IPS DF 19.7 (cell line): ENCODE measurements around the gene THRA.
"Not testable (repeated sequence)": the region's sequence is repeated elsewhere in the genome, so short reads cannot be mapped to it uniquely, and the experiment has no call there.

Source experiments
- DNase-seq: peaks from one replicate; pipeline ENCODE4 v3.0.0-alpha.2; 2013; ENCODE audit warnings: low read depth, low spot score

THRA gene

DNA sequence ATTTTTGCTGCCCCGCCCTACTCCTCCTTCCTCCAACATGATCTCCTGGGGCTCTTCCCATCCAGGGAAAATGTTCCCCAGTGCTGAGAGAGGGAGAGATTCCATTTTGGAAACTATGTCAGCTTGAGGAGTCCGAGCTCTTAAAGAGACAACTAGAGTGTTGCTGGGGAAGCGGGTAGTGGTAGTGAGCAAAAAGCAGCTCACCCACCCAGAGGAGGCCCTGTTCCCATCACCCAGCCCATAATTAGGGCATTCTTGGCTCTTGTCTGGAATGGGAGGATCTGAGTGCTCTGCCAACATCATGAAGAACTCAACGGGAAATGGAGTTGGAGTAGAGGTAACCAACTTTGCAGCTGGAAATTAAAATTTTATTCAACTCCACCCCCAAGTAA, 49.9 kb downstream of the THRA start:
- no peak for DNase-seq

DNA sequence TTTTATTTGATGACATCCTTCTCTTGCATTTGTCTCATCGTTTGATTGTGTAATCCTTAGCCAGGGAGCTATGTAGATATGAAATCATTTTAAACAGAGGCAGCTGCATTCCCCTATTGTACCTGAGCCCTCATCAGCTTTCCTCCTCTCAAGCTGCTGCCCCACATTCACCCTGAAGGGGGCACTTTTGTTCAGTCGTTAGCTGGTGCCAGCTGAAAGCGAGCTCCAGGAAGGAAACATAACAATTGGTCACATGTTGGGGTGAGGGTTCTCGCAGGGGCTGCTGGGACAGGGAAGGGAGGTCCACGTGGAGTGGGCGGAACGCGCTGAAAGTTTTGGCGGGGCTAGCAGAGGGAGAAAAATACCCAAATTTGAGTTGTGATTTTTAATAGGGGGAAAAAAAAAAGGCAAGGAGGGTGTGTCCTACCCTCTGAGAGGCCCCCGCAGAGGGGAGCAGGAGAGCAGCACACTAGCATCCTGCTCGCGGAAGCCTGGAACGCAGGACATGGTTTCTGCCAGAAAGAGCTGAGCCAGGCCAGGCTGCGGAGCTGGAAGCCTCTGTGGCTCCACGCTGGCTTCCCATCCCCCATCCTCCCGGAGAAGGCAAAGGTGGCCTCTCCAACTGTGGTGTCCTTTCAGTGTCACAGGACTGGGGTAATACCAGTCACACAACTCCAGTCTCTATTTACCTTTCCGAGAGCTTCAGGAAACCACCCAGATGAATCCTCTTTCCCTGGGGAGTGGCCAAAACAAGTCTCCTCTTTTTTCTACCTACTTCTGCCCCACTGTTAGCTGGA, 50.5 kb downstream of the THRA start:
- peak; percentile 91 for DNase-seq

DNA sequence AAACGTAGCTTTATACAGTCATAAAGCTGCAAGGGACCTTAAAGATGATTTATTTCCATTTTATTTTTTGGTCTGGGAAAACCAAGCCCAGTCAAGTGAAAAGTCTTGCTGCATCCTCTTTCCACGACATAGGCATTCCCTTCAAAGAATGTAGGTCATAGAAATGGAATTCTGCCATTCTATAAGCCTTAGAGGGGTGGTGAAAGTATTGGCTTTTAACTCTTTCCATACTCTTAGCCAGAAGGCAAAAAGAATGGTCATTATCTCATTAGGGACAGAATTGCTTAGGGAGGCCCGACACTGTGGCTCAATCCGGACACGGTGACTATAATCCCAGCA, 51.1 kb downstream of the THRA start:
- no peak for DNase-seq

DNA sequence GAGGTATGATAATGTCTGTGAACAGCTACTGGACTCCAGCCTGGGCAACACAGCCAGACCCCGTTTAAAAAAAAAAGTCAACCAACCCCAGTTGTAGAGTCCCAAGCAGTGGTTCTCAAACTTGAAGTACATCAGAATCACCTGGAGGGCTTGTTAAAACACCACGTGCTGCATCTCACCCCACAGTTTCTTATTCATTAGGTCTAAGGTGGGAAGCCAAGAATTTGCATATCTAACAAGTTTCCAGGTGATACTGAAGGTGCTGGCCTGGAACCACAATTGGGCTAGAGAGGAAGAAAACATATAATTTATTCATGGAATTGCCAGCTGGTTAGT, 52.3 kb downstream of the THRA start:
- DNase-seq, result no peak

DNA sequence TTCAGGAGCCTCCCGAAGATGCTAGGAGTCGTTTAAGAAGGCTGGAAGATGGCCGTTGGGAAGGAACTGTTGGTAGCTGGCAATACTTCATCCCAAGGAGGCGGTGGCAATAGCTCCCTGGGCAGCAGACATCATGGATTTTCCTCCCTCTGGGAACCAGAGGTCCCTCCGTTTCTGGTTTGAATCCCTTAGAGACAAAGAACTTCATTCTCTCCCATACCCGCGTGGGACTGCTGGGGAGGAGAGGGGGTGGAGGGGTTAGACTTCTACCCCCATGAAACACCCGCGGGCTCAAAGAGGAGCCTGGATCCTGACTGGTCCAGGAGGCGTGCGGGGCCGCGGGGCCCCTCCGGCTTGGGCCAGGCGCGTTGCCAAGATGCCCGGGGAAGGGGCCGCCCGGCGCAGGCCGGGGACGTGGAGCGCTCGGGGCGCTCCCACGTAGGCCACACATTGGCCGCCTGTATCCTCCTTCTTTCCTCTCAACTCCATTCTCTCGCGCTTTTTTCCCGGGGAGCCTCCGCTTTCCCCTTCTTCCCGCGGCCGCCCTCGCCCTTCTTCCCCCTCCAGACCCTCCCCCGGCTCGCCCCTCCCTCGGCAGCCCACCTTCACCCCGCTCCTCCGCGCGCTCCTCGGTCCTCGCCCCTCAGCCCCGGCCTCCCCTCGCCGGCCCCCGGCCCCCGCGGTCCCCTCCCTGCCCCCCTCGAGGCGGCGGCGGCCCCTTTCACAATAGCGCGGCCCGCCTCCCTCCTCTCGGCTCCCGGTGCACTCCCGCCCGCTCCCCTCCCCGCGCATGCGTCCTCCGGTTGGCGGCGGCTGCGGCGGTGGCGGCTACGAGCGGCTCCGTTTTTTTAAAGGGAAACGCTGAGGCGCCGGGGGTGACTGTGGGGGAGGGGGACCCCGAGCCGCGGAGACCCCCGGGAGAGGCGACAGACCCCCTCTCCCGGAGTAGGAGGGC, 58.7 kb downstream of the THRA start, which contains the start of gene MSL1:
Gene MSL1, plus strand, starts transcription at position 791 of the 955 bp plus-strand sequence. CDS start 642 bp downstream, outside the sequence.
- no peak for DNase-seq

DNA sequence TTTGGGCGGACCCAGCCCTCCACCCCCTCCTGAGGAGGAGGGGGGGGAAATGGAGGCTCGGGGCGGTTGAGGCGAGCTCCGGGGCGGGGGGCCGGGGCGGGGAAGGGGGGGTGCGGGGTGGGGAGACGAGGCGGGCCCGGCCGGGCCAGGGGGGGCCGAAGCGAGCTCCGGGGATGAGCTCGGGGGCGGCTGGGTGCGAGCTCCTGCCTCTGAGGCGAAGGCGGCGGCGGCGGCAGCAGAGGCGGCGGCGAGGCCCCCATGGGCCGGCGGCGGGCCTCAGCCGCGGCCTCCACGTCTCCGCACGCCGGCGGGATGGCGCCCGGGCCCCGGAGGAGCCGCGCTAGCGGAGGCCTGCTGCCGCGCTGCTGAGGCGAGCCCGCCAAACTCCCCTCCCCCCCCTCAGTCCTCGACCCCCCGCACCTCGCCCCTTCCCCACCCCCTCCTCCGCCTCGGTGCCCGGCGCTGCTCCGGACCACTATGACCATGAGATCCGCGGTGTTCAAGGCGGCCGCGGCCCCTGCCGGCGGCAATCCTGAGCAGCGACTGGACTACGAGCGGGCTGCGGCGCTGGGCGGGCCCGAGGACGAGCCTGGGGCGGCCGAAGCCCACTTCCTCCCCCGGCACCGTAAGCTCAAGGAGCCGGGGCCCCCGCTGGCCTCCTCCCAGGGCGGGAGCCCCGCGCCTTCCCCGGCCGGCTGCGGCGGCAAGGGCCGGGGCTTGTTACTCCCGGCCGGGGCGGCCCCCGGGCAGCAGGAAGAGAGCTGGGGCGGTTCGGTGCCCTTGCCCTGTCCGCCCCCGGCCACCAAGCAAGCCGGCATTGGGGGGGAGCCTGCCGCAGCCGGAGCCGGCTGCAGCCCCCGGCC, 59.6 kb downstream of the THRA start:
- DNase-seq, result no peak

DNA sequence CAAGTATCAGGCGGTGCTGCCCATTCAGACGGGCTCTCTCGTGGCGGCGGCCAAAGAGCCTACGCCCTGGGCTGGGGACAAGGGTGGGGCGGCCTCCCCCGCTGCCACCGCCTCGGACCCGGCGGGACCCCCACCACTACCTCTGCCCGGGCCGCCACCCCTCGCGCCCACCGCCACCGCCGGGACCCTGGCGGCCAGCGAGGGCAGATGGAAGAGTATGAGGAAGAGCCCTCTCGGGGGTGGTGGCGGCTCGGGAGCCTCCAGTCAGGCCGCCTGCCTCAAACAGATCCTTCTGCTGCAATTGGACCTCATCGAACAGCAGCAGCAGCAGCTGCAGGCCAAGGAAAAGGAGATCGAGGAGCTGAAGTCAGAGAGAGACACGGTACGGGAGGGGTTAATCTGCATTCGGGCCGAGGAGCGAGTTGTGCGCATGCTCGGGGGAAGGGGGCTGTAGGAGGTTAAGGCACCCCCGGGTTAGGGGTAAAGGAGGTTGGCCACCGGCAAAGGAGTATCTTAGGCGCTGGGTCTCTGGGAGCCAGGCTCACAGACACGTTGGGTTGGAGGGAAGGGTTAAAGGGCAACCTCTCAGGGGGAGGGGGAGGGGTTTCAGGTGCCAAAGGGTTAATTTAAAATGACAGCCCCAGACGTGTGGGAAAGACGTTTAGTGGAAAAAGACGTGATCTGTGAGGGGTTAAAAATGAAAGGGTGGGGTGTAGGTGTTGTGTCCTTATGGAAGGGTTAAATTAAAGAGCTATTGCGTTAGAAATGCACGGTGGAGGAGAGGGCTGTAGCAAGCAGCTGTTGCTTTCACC, 60.4 kb downstream of the THRA start:
- DNase-seq, result no peak

DNA sequence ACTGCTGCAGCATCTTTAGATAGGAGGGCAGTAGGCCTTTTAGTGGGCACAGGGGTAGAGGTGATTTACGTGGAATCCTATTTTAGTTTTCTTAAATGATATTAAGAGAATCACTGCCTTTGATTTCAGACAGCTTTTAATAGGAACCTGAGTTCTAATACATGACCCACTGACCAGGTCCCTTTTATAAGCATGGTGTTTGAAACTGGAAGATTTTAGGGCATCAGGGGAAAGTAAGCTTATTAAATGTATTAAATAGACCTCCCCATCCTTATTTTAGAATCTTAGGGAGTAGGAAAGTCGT, 61.0 kb downstream of the THRA start:
- no peak for DNase-seq

DNA sequence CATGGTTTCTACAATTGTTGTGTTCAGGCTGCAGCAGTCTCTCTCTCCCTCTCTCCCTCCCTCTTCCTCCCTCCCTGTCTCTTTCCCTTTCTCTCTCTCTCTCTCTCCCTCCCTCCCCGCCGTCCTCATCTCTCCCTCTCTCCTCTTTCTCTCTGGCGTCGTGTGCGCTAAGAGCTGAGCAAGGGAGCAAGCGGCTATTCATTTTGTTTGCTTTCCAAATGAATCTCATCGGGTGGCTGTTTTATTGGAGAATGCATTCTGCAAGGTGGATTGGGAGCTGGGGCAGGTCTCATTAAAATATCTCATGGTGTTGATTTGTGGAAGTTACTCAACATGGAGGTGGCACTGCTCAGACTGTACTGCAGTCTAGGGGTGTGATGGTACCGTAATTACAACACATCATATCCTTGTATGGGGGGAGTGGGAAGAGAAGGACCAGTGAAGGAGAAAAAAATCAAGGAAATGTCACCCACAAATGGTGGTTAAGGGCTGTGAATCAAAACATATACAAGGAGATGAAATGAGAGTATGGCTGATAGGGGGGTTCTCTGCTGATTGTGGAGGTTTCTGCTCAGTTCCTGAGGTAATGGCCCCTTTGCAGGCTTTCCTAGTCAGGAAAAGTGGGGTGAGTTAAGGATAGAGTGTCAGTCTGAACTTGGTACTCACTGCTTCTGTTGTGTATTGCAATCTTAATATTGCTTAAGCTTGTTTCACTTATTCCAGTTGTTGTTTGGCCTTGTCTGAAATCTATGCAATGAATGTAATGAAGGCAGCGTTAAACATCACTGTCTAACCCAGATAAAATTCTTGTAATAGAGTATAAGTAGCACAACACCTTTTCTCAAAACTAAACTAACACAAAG, 61.7 kb downstream of the THRA start:
- no peak for DNase-seq

DNA sequence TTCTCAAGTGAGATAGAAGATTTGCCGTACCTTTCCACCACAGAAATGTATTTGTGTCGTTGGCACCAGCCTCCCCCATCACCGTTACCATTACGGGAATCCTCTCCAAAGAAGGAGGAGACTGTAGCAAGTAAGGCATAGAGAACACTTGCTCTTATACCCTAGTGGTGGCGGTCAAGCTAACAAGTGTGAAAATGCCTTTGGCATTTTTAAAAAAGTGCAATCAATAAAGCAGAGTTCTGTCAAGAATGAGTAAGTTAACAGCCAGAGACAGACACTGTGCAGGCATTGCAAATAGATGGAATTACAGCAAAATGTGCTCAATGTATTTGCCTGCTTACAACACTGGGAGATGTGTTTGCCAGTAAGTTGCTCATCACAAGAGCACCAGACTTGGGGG, 66.7 kb downstream of the THRA start:
- no peak for DNase-seq

DNA sequence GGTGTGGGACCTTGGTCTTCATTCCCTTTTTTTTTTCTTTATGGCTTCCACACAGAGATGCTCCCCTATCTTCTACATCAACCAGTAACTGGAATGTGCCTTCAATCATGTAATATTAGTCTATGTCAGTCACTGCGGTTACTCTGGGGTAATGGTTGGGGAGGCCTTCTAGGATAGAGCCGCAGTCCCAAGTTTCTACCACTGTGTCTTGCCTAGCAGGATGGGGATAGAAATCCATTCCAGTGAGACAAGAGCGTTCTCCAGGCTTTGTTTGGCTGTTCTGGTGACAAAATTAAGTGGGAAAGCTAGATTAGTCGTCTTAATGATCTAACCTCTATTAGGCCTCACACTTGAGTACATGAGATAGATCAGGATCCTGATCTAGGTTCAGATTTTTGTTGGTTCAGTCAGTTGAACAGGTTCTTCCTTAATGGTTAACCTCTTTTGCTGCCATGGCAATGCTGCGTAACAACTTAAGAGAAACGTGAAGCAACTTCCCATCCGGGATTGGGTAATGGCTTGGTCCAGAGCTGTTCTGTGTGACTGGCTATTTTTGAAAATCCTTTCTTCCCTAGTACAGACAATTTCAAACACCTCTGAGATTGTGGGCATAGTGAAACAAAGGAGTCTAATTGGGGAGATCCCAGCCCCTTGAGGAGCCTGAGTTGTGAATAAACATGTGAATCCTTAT, 67.7 kb downstream of the THRA start:
- DNase-seq, result no peak

DNA sequence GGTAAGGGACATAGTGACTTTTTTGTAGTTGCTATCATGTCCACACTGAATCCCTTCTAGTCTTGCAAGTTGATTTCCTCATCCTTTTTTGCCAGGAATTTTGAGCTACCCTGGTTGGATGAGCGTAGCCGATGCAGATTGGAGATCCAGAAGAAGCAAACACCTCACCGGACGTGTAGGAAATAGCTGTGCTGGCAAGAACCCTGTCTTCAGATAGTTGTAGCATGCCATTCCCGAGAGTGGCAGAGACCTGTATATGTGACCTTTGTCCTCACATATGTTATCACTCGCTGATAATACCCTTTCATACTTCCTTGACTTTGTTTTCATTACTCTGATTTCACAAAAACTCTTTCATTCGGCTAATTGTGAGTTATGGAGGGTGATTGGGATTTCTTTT, 71.4 kb downstream of the THRA start:
- no peak for DNase-seq

DNA sequence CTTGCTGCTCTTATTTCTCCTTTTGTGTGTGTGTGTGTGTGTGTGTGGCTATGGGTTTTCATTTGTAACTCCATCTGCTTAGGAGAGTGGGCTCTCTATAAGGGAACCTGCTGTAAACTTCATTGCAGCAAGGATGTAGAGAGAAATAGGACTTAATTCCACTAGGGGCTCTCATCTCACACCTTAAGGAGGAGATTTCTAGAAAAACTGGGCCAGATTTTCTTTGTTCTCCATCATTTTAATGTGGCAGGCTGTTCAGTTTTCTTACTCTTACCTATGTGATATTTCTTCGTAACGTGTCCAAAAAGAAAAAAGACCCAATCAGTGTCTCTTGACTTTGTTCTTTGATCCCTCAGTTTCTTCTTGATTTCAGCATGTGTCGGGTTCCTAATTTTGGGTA, 73.1 kb downstream of the THRA start:
- no peak for DNase-seq

DNA sequence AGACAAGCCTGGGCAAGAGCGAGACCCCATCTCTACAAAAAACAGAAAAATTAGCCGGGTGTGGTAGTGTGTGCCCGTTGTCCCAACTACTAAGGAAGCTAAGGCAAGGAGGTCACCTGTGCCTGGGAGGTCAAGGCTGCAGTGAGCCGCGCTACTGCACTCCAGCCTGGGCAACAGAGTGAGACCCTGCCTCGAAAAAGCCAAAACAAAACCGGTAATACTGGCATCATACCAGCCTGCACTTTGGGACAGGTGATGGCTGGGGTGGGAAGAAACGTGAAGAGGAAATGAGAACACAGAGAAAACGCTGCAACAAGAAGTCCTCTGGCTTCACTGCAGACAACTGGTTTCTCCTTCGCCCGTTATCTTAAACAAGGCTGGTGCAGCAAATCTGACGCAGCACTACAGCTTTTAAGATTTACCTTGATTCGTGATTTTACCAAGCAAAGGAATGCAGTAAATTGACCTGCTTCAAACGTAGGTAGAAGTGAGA, 76.8 kb downstream of the THRA start:
- DNase-seq, result no peak

DNA sequence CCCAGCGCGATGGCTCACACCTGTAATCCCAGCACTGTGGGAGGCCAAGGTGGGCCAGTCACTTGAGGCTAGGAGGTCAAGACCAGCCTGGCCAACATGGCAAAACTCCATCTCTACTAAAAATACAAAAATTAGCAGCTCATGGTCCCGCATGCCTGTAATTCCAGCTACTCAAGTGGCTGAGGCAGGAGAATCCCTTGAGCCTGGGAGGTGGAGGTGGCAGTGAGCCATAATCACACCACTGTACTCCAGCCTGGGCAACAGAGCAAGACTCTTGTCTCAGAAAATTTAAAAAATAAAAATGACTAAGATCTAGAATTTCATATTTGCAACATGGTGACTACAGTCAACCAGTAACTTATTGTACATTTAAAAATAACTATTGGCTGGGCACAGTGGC, 80.4 kb downstream of the THRA start:
- DNase-seq, result not testable (repeated sequence)
